ENCODE data around the gene IER3. TPM values are rescaled to one million over a fixed set of nuclear protein-coding genes. Genes with fewer than 3 reads are reported as not detected.
A peak's percentile ranks its signal among the peaks of the same experiment; 100 is the strongest.
"Not testable (repeated sequence)": the region's sequence is repeated elsewhere in the genome, so short reads cannot be mapped to it uniquely, and the experiment has no call there.

The IER3 gene
- total and polyA plus RNA-seq, 10 donors, result 19.8 to 62.2 (median 36.0) TPM

GRCh38 chr6:30723843-30724741, 20.3 kb downstream of the IER3 start:
- H3K4me3 ChIP-seq; H3K9me3 ChIP-seq; H3K27me3 ChIP-seq (replicated peaks in 1 of 7): not testable (repeated sequence)
- peaks cover 26 to 78% (median 55%) of the 10 kb centered on the region in 6 donors for H3K4me1 ChIP-seq
- TF ChIP-seq POLR2AphosphoS5 (IDR thresholded peaks at IDR 0.05), result peak; percentile 42 to 75 (median 50)
- peak; percentile 71 for DNase-seq
- H3K27ac ChIP-seq, result peak overlapping the region in 5 of 8 donors; percentile 31 to 98 (median 39)
- intact Hi-C loops (cut with DNase I; ENCODE audit: low total_unique reads), result loop anchor here (10.0 kb wide), 1 partner anchor 109 kb away; the partner anchor contains the start of genes MRPS18B and PPP1R10
- H3K36me3 ChIP-seq, result peaks cover 0 to 73% (median 63%) of the 10 kb centered on the region in 6 donors
- WGBS, 5 donors, result 60 to 71% (median 68%) methylated on average over 16 to 29 of the region's 29 CpGs

- Histone ChIP-seq H3K27ac (peak overlapping the region in 4 of 8 donors; percentile 98 to 99 (median 98)), H3K4me1 (peaks cover 31 to 86% (median 63%) of the 10 kb centered on the region in 6 donors), H3K4me3 (peak overlapping the region in 1 of 8 donors; percentile 92), H3K36me3 (peaks cover 0 to 65% (median 55%) of the 10 kb centered on the region in 6 donors)
- 49 to 81% (median 74%) methylated on average over 12 to 16 of the region's 16 CpGs for WGBS, 5 donors
- intact Hi-C loops (cut with DNase I; ENCODE audit: low total_unique reads), result loop anchor here (10.0 kb wide), 1 partner anchor 108 kb away; the partner anchor contains the start of genes MRPS18B and PPP1R10
- H3K9me3 ChIP-seq; H3K27me3 ChIP-seq (replicated peaks in 1 of 7): not testable (repeated sequence)
- peak; percentile 77 for DNase-seq
Observed at GRCh38 chr6:30723159-30723842, 21.0 kb downstream of the IER3 start.

GRCh38 chr6:30722280-30723112, 21.9 kb downstream of the IER3 start:
- Histone ChIP-seq H3K27ac (peak overlapping the region; percentile 89 to 99 (median 98)), H3K4me3 (peak overlapping the region; percentile 80 to 97 (median 94)), H3K27me3 (replicated peaks in 1 of 7) (no peaks in the 10 kb centered on the region), H3K4me1 (peaks cover 31 to 86% (median 70%) of the 10 kb centered on the region in 6 donors), H3K36me3 (peaks cover 0 to 57% (median 47%) of the 10 kb centered on the region in 6 donors), H3K9me3 (no peaks in the 10 kb centered on the region)
- TF ChIP-seq POLR2AphosphoS5 (IDR thresholded peaks at IDR 0.05) (peak; percentile 61 to 89 (median 67)), POLR2A (IDR thresholded peaks at IDR 0.05) (no peak), CTCF (IDR thresholded peaks at IDR 0.05 in 8 of 11, conservative IDR thresholded peaks at IDR 0.05 in 3 of 11) (peak; percentile 91 to 98 (median 95))
- 10 to 15% (median 13%) methylated on average over 27 of the region's 27 CpGs for WGBS, 5 donors
- intact Hi-C loops (cut with DNase I; ENCODE audit: low total_unique reads), result loop anchor here (10.0 kb wide), 1 partner anchor 108 kb away; the partner anchor contains the start of genes MRPS18B and PPP1R10
- DNase-seq, result peak; percentile 95

- Histone ChIP-seq H3K27ac (peak overlapping the region; percentile 89 to 99 (median 98)), H3K36me3 (peaks cover 0 to 52% (median 42%) of the 10 kb centered on the region in 6 donors), H3K4me3 (peak overlapping the region; percentile 80 to 97 (median 94)), H3K4me1 (peaks cover 31 to 83% (median 73%) of the 10 kb centered on the region in 6 donors)
- H3K9me3 ChIP-seq; H3K27me3 ChIP-seq (replicated peaks in 1 of 7); DNase-seq: not testable (repeated sequence)
- intact Hi-C loops (cut with DNase I; ENCODE audit: low total_unique reads), result loop anchor here (10.0 kb wide), 1 partner anchor 107 kb away; the partner anchor contains the start of genes MRPS18B and PPP1R10
- WGBS, 5 donors, result 4 to 7% (median 6%) methylated on average over 10 of the region's 10 CpGs
Observed at GRCh38 chr6:30722025-30722279, 22.4 kb downstream of the IER3 start.

All from spleen (tissue), 11 donors.